K562 (cell line): Measurements from ENCODE around the gene TIMM44. TPM values are rescaled to one million over a fixed set of nuclear protein-coding genes. Genes with fewer than 3 reads are reported as not detected.

ENCODE experiments used
- ERF ChIP-seq: fragments of 450-650 bp; formaldehyde crosslinking; IDR thresholded peaks from 2 replicates; pipeline ENCODE4 v1.4.0; 2020; ENCODE audit warnings: mild to moderate bottlenecking, mixed read lengths
- HMG20A ChIP-seq: fragments of 450-650 bp; formaldehyde crosslinking; conservative IDR thresholded peaks from 2 replicates; pipeline ENCODE4 v1.4.0; 2020; ENCODE audit warnings: mild to moderate bottlenecking, mixed read lengths
- JUND ChIP-seq, 2 experiments: IDR thresholded peaks; 2 replicates in 1 of 2; 3 replicates in 1 of 2; pipeline ENCODE4 v1.6.1; 2011; ENCODE audit warnings: borderline replicate concordance in 2 of 2, low read depth in 2 of 2, low read length in 2 of 2, improper control_type of control experiment in 1 of 2, missing biosample characterization in 1 of 2, missing genetic modification characterization in 1 of 2, missing genetic modification reagents in 1 of 2
- MTF1 ChIP-seq: fragments of 250-450 bp; sonication (Bioruptor Pico); IDR thresholded peaks from 2 replicates; pipeline ENCODE4 v1.9.0; 2021; ENCODE audit warnings: moderate library complexity, mild to moderate bottlenecking, inconsistent platforms, borderline replicate concordance
- PHB ChIP-seq: fragments of 250-450 bp; sonication (Bioruptor Pico); IDR thresholded peaks from 2 replicates; pipeline ENCODE4 v1.5.0; 2021
- TAF7 ChIP-seq: fragments of 450-650 bp; IDR thresholded peaks from 2 replicates; pipeline ENCODE4 v1.6.1; 2016; ENCODE audit warnings: missing genetic modification characterization, missing compliant biosample characterization
- TAL1 ChIP-seq: fragments of 450-650 bp; IDR thresholded peaks from 2 replicates; pipeline ENCODE4 v1.6.1; 2016; ENCODE audit warnings: mild to moderate bottlenecking
- YY1 ChIP-seq, 3 experiments: IDR thresholded peaks; 2 replicates each; pipeline ENCODE4 v1.6.1; 2011; ENCODE audit warnings: low read length in 2 of 3, mild to moderate bottlenecking in 2 of 3, moderate library complexity in 2 of 3, borderline replicate concordance in 1 of 3, control low read depth in 1 of 3, low read depth in 1 of 3; ENCODE audit not compliant: insufficient read depth in 3 of 3, insufficient replicate concordance in 2 of 3, control insufficient read depth in 1 of 3, insufficient read length in 1 of 3; ENCODE audit errors: extremely low read depth in 1 of 3
- ZBTB40 ChIP-seq, 2 experiments: fragments of 450-650 bp in 1 of 2; sonication (generic) in 1 of 2; formaldehyde crosslinking in 1 of 2; IDR thresholded peaks; 2 replicates each; pipeline versions ENCODE4 v1.7.1 to v1.9.0; 2016 to 2022; ENCODE audit warnings: inconsistent platforms in 1 of 2, mild to moderate bottlenecking in 1 of 2, missing genetic modification reagents in 1 of 2
- ZNF12 ChIP-seq: sonication (generic); formaldehyde crosslinking; IDR thresholded peaks from 2 replicates; pipeline ENCODE4 v1.4.0; 2020; ENCODE audit warnings: mild to moderate bottlenecking, missing genetic modification reagents
- ZNF165 ChIP-seq: fragments of 250-450 bp; sonication (Bioruptor Pico); IDR thresholded peaks from 2 replicates; pipeline ENCODE4 v1.4.0; 2020; ENCODE audit warnings: borderline replicate concordance
- ZNF253 ChIP-seq: fragments of 250-450 bp; sonication (Bioruptor Pico); conservative IDR thresholded peaks from 2 replicates; pipeline ENCODE4 v1.6.1; 2021; ENCODE audit warnings: mild to moderate bottlenecking
- ZNF311 ChIP-seq: fragments of 250-450 bp; sonication (Bioruptor Pico); IDR thresholded peaks from 2 replicates; pipeline ENCODE4 v1.4.0; 2020; ENCODE audit warnings: mild to moderate bottlenecking, moderate library complexity
- polyA plus RNA-seq, 8 experiments: library from polyadenylated mRNA; depleted of rRNA in 4 of 8; stranded (reverse) in 5 of 8; unstranded in 3 of 8; fragments of >200 nt; fragmentation: Nextera tagmentation in 2 of 8; fragmentation: Illumina TruSeq in 1 of 8; extraction: Ambion mirVana in 2 of 8; extraction: Trizol in 1 of 8; gene quantifications; 2 replicates each; pipeline versions ENCODE4 v1.2.1 to v1.2.3, GENCODE V29; 2011 to 2014; ENCODE audit warnings: inconsistent platforms in 1 of 8, missing spikeins in 1 of 8
- total RNA-seq, 7 experiments: library from RNA; depleted of rRNA in 6 of 7; stranded (reverse); fragments of >200 nt in 6 of 7; fragmentation: Illumina TruSeq in 2 of 7; extraction: Trizol in 2 of 7; gene quantifications; 2 replicates each; pipeline versions ENCODE4 v1.2.1 to v1.2.3, GENCODE V29; 2011 to 2021; ENCODE audit warnings: low replicate concordance in 1 of 7
- TF ChIP-seq, protein P1 (sequence below): fragments of 450-650 bp; IDR thresholded peaks from 2 replicates; pipeline ENCODE4 v1.6.1; 2016; ENCODE audit warnings: missing biosample characterization, missing genetic modification characterization

TIMM44 gene
- total and polyA plus RNA-seq, 9 of the 15 experiments (the other 6 are each of a cell fraction or from before 2014, with no cell fraction given) = 10.3 to 231 (median 89.3) TPM

DNA sequence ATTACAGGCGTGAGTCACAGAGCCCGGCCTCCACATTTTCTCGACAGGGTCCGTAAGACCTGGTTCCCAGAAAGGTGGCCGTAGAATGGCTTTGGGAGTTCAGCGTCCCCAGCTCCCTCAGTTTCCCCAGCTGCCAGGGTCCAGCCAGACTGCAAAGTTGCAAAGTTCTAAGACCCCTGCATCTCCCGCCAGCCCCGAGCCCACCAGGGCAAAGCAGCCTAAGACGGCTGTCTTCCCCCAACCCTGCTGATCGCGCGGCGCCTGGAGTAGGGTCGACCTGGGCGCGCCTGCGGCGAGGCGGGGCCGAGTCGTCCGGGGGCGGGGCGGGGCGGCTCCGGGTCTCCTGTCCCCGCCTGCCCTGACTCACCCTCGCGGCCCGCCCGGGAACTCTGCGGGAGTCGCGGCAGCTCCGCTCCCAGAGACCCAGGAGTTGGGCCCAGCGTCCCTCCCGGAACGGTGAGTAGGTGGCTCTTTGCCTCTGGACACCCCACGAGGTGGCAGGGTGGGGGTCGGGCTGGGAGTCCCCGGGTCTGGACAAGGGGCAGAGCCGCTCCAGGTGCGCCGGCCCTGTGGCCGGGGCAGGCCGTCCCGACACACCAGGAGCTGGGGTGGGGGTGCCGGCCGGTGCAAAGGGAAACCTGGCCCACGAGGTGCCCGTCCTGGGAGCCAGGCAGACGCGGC is 55.2 kb downstream of the TIMM44 start, which contains the start of gene LRRC8E (continued):
- TF ChIP-seq ZBTB40 (IDR thresholded peaks at IDR 0.05) (0 out of 2 replicates have a peak, but pooled peaks have one; percentile 24), ZBTB40 (CRISPR knock-in tag; IDR thresholded peaks at IDR 0.05) (no peak), TAF7 (tag) (no peak), TAL1 (no peak), ERF (CRISPR knock-in tag) (no peak), HMG20A (CRISPR knock-in tag) (no peak), MTF1 (no peak), PHB (CRISPR knock-in tag) (no peak), ZNF311 (CRISPR knock-in tag) (no peak), JUND (IDR thresholded peaks at IDR 0.05; ENCODE audit: borderline replicate concordance, low read depth, low read length) (peak; percentile 72), JUND (tag; IDR thresholded peaks at IDR 0.05; ENCODE audit: borderline replicate concordance, low read depth, low read length) (peak; percentile 54; the same call in 1 of the 3 replicates), ZNF12 (no peak; the same call in 1 of the 2 replicates), ZNF165 (CRISPR knock-in tag) (no peak), ZNF253 (CRISPR knock-in tag) (no peak), YY1 (IDR thresholded peaks at IDR 0.05; ENCODE audit: borderline replicate concordance in 1 of 3, control insufficient read depth in 1 of 3, extremely low read depth in 1 of 3, insufficient read depth in 3 of 3, insufficient read length in 1 of 3, insufficient replicate concordance in 2 of 3, low read depth in 1 of 3, low read length in 2 of 3) (no peak)
- TF ChIP-seq, protein P1, sequence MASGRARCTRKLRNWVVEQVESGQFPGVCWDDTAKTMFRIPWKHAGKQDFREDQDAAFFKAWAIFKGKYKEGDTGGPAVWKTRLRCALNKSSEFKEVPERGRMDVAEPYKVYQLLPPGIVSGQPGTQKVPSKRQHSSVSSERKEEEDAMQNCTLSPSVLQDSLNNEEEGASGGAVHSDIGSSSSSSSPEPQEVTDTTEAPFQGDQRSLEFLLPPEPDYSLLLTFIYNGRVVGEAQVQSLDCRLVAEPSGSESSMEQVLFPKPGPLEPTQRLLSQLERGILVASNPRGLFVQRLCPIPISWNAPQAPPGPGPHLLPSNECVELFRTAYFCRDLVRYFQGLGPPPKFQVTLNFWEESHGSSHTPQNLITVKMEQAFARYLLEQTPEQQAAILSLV (tag) = no peak
